SK-N-DZ (cell line): ENCODE measurements around the gene TXNL1.
"Not testable (repeated sequence)": the region's sequence is repeated elsewhere in the genome, so short reads cannot be mapped to it uniquely, and the experiment has no call there.

Source experiments
- DNase-seq: peaks from one replicate; pipeline ENCODE4 v3.0.0-alpha.2; 2015; ENCODE audit warnings: low spot score

TXNL1 gene

GRCh38 chr18:56645415-56646016 lies 7.1 kb upstream of the TXNL1 start:
- no peak for DNase-seq

GRCh38 chr18:56643381-56643780 lies 5.0 kb upstream of the TXNL1 start:
- DNase-seq: no peak

- DNase-seq: no peak
Measured at GRCh38 chr18:56641714-56642337, 3.4 kb upstream of the TXNL1 start.

GRCh38 chr18:56639571-56639970 lies 1.2 kb upstream of the TXNL1 start:
- DNase-seq: no peak

- DNase-seq: no peak
Measured at GRCh38 chr18:56639104-56639381, 651 bp upstream of the TXNL1 start.

GRCh38 chr18:56637711-56638231 lies 621 bp downstream of the TXNL1 start:
- DNase-seq: no peak

GRCh38 chr18:56637176-56637575 lies 1.2 kb downstream of the TXNL1 start:
- no peak for DNase-seq

GRCh38 chr18:56635007-56635406 lies 3.4 kb downstream of the TXNL1 start:
- no peak for DNase-seq

GRCh38 chr18:56632070-56633022 lies 6.0 kb downstream of the TXNL1 start:
- no peak for DNase-seq

- DNase-seq: no peak
Measured at GRCh38 chr18:56627991-56628390, 10.4 kb downstream of the TXNL1 start.

- DNase-seq: no peak
Measured at GRCh38 chr18:56615738-56616520, 22.5 kb downstream of the TXNL1 start.

- no peak for DNase-seq
Measured at GRCh38 chr18:56606618-56607017, 31.8 kb downstream of the TXNL1 start.

GRCh38 chr18:56598422-56598821 lies 40.0 kb downstream of the TXNL1 start:
- DNase-seq: no peak

GRCh38 chr18:56593906-56594305 lies 44.5 kb downstream of the TXNL1 start:
- no peak for DNase-seq

- DNase-seq: no peak
Measured at GRCh38 chr18:56580026-56580425, 58.4 kb downstream of the TXNL1 start.

GRCh38 chr18:56579451-56579850 lies 58.9 kb downstream of the TXNL1 start:
- no peak for DNase-seq

- DNase-seq: no peak
Measured at GRCh38 chr18:56576826-56577573, 61.4 kb downstream of the TXNL1 start.

- peak; percentile 41 for DNase-seq
Measured at GRCh38 chr18:56575819-56576663, 62.4 kb downstream of the TXNL1 start.

GRCh38 chr18:56574861-56575260 lies 63.5 kb downstream of the TXNL1 start:
- DNase-seq: no peak

GRCh38 chr18:56572267-56572666 lies 66.1 kb downstream of the TXNL1 start:
- DNase-seq: not testable (repeated sequence)
